ENCODE results near the gene CXorf58. TPM values are rescaled to one million over a fixed set of nuclear protein-coding genes. Genes with fewer than 3 reads are reported as not detected.

The CXorf58 gene
- total and polyA plus RNA-seq, 2 of the 8 experiments (the other 6 are each of a cell fraction or from before 2014, with no cell fraction given) = 0.05 TPM; not detected in 1

- H2BK20ac ChIP-seq (ENCODE audit: low read length) = no peak overlapping the region
- H3K9me3 ChIP-seq (ENCODE audit: insufficient read depth in 2 of 2, low read depth in 1 of 2, low read length in 1 of 2) = no peaks in the 10 kb centered on the region
- WGBS, 2 experiments (ENCODE audit: extremely low coverage in 1 of 2, insufficient coverage in 1 of 2, insufficient read length in 1 of 2, insufficient replicate concordance in 2 of 2, low coverage in 1 of 2, low lambda C conversion rate in 2 of 2, missing lambda C conversion rate in 1 of 2) = 24% methylated on average over 9 of the region's 9 CpGs; no CpG with 5 or more reads in 1 of the 2 experiments
- peaks cover 0 to 5% (median 0%) of the 10 kb centered on the region in 4 experiments; a peak in 1 of 7 replicates for H3K4me1 ChIP-seq (replicated peaks in 1 of 4; ENCODE audit: control insufficient read depth in 3 of 4, insufficient read depth in 4 of 4, low read length in 3 of 4)
- CTCF ChIA-PET (ENCODE audit: partially characterized antibody) = no interaction called here
- POLR2A ChIA-PET (ENCODE audit: partially characterized antibody) = interaction anchor here (0.6 to 1.1 kb wide), 4 partner anchors 16 to 170 kb away, joined by 3 to 4 read pairs (median 3); partner anchors contain the start of genes EIF2S3 and SAT1
- H3K56ac ChIP-seq (replicated peaks; ENCODE audit: insufficient read length, low read depth, low read length) = no peak overlapping the region
- FAIRE-seq = peak; percentile 97
- peak overlapping the region; percentile 24 to 57; a peak in 3 of 4 replicates for H3K4me2 ChIP-seq (ENCODE audit: insufficient read depth in 1 of 2, low read depth in 2 of 2, low read length in 2 of 2)
- DNase-seq (ENCODE audit: low read depth in 1 of 2, low spot score in 2 of 2) = no peak
- no peaks in the 10 kb centered on the region for H3K27me3 ChIP-seq (replicated peaks in 1 of 4; ENCODE audit: control insufficient read depth in 3 of 4, extremely low read depth in 1 of 4, insufficient read depth in 3 of 4, low read length in 3 of 4)
- TF ChIP-seq HDAC2 (IDR thresholded peaks at IDR 0.05; ENCODE audit: borderline replicate concordance in 1 of 2, low read depth in 2 of 2, low read length in 2 of 2) (peak; percentile 77 to 78; a peak in 1 of 4 replicates), NANOG (IDR thresholded peaks at IDR 0.05; ENCODE audit: insufficient read depth, low read depth, low read length, poor library complexity, severe bottlenecking) (peak; percentile 86), EZH2 (IDR thresholded peaks at IDR 0.05; ENCODE audit: low read depth, low read length, severe bottlenecking) (no peak), POLR2AphosphoS5 (IDR thresholded peaks at IDR 0.05; ENCODE audit: low read depth, low read length) (no peak), FOSL1 (IDR thresholded peaks at IDR 0.05; ENCODE audit: insufficient read depth, low read depth, low read length) (no peak), ATF3 (IDR thresholded peaks at IDR 0.05; ENCODE audit: insufficient read depth, low read depth, low read length) (no peak), SP2 (IDR thresholded peaks at IDR 0.05; ENCODE audit: low read length) (no peak), BACH1 (IDR thresholded peaks at IDR 0.05; ENCODE audit: low read length) (peak; percentile 58; the same call in 1 of the 2 replicates)
- H4K5ac ChIP-seq (ENCODE audit: insufficient read length, low read depth, low read length) = no peak overlapping the region
- no peak overlapping the region for H3K4ac ChIP-seq (replicated peaks; ENCODE audit: insufficient read length, low read depth, low read length)
- H3K18ac ChIP-seq (ENCODE audit: extremely low read depth, low read length) = peak overlapping the region; percentile 48; the same call in 1 of the 2 replicates
- peak overlapping the region; percentile 36; the same call in 1 of the 2 replicates for H3K27ac ChIP-seq (ENCODE audit: low read depth, low read length)
- H3K23me2 ChIP-seq (ENCODE audit: low read depth, low read length) = no peaks in the 10 kb centered on the region
- peak overlapping the region in 1 of 4 experiments; percentile 28; a peak in 1 of 8 replicates for H3K4me3 ChIP-seq (ENCODE audit: extremely low read depth in 1 of 4, insufficient read depth in 2 of 4, low read depth in 3 of 4, low read length in 4 of 4)
- no peak overlapping the region for H3K14ac ChIP-seq (ENCODE audit: insufficient read length)
- no peak overlapping the region for H2BK120ac ChIP-seq (replicated peaks; ENCODE audit: low read depth, low read length)
- H3K79me2 ChIP-seq (ENCODE audit: control insufficient read depth in 1 of 2, insufficient read depth in 2 of 2, low read length in 2 of 2) = no peaks in the 10 kb centered on the region
- no peaks in the 10 kb centered on the region for H3K79me1 ChIP-seq (ENCODE audit: low read depth, low read length)
- no peak overlapping the region for H4K91ac ChIP-seq (replicated peaks; ENCODE audit: insufficient read length, low read length)
- no peak overlapping the region for H2BK12ac ChIP-seq (ENCODE audit: low read depth, low read length)
- H4K20me1 ChIP-seq (replicated peaks in 1 of 2; ENCODE audit: control insufficient read depth in 1 of 2, insufficient read depth in 2 of 2, low read length in 2 of 2) = no peaks in the 10 kb centered on the region
- no peak overlapping the region for H3K23ac ChIP-seq (ENCODE audit: insufficient read length)
- no peak overlapping the region for H4K8ac ChIP-seq (ENCODE audit: extremely low read depth, insufficient read depth, low read length)
- H2BK15ac ChIP-seq (ENCODE audit: low read length) = no peak overlapping the region
- H2BK5ac ChIP-seq (ENCODE audit: low read depth, low read length) = 0 out of 2 replicates have a peak overlapping the region, but pooled peaks have one; percentile 2
- no peak overlapping the region for H2AK5ac ChIP-seq (ENCODE audit: low read depth, low read length)
- H2AFZ ChIP-seq (ENCODE audit: low read length) = no peak overlapping the region
- H3K9ac ChIP-seq (replicated peaks in 1 of 4; ENCODE audit: extremely low read depth in 1 of 4, low read depth in 3 of 4, low read length in 3 of 4) = no peak overlapping the region
- no peaks in the 10 kb centered on the region for H3K36me3 ChIP-seq (ENCODE audit: control insufficient read depth in 2 of 4, insufficient read depth in 4 of 4, low read length in 3 of 4)
Measured at GRCh38 chrX:23952984-23953907, 45.4 kb downstream of the CXorf58 start.
